ENCODE measurements around the gene POLR2L.
A peak's percentile ranks its signal among the peaks of the same experiment; 100 is the strongest.

The POLR2L gene

GRCh38 chr11:868802-869201 lies 26.5 kb upstream of the POLR2L start:
- no peak for DNase-seq (ENCODE audit: low read depth)

- DNase-seq (ENCODE audit: low read depth): no peak
Observed at GRCh38 chr11:868394-868793, 26.1 kb upstream of the POLR2L start.

GRCh38 chr11:867856-868358 lies 25.6 kb upstream of the POLR2L start:
- DNase-seq (ENCODE audit: low read depth): no peak

GRCh38 chr11:866481-866880 lies 24.2 kb upstream of the POLR2L start:
- no peak for DNase-seq (ENCODE audit: low read depth)

- DNase-seq (ENCODE audit: low read depth): no peak
Observed at GRCh38 chr11:865462-866430, 23.4 kb upstream of the POLR2L start.

- DNase-seq (ENCODE audit: low read depth): no peak
Observed at GRCh38 chr11:864898-865297, 22.6 kb upstream of the POLR2L start.

- DNase-seq (ENCODE audit: low read depth): no peak
Observed at GRCh38 chr11:863910-864827, 21.8 kb upstream of the POLR2L start.

- no peak for DNase-seq (ENCODE audit: low read depth)
Observed at GRCh38 chr11:863023-863909, 20.9 kb upstream of the POLR2L start.

GRCh38 chr11:862696-863022 lies 20.3 kb upstream of the POLR2L start:
- no peak for DNase-seq (ENCODE audit: low read depth)

- no peak for DNase-seq (ENCODE audit: low read depth)
Observed at GRCh38 chr11:862081-862661, 19.8 kb upstream of the POLR2L start.

- no peak for DNase-seq (ENCODE audit: low read depth)
Observed at GRCh38 chr11:861105-861479, 18.8 kb upstream of the POLR2L start.

- DNase-seq (ENCODE audit: low read depth): no peak
Observed at GRCh38 chr11:860234-861104, 18.1 kb upstream of the POLR2L start.

GRCh38 chr11:859394-860131 lies 17.2 kb upstream of the POLR2L start:
- DNase-seq (ENCODE audit: low read depth): peak; percentile 94

- DNase-seq (ENCODE audit: low read depth): no peak
Observed at GRCh38 chr11:858762-859339, 16.5 kb upstream of the POLR2L start.

- DNase-seq (ENCODE audit: low read depth): no peak
Observed at GRCh38 chr11:858053-858761, 15.9 kb upstream of the POLR2L start.

- DNase-seq (ENCODE audit: low read depth): no peak
Observed at GRCh38 chr11:856397-856796, 14.1 kb upstream of the POLR2L start.

GRCh38 chr11:855796-856195 lies 13.5 kb upstream of the POLR2L start:
- DNase-seq (ENCODE audit: low read depth): no peak

- no peak for DNase-seq (ENCODE audit: low read depth)
Observed at GRCh38 chr11:855330-855674, 13.0 kb upstream of the POLR2L start.

Measured in iris pigment epithelial cell (primary cell).